NCI-H1048 (cell line): Measurements from ENCODE around the gene RNASEH2B.

Experiments
- DNase-seq: peaks from one replicate; lab custom pipeline; 2025; lab: John Stamatoyannopoulos, UW

The RNASEH2B gene

DNA sequence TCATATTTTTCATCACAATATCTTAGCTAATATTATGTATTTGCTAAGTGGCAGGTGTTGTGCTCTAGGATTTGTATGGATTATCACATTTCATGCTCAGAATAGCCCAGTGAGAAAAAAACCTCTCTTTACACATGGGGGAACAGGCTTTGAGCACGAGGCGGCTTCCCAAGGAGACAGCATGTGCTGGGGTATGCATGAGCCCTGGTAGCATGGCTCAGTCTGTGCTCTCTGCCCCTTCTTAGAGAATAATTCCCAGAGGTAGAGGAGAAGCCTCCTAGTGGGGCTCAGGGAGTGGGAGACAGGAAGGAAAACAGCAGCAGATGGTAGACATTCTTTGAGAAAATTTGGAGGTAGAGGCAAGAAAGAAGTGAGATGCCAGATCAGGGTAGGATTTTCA is 31.6 kb downstream of the RNASEH2B start:
- no peak for DNase-seq

DNA sequence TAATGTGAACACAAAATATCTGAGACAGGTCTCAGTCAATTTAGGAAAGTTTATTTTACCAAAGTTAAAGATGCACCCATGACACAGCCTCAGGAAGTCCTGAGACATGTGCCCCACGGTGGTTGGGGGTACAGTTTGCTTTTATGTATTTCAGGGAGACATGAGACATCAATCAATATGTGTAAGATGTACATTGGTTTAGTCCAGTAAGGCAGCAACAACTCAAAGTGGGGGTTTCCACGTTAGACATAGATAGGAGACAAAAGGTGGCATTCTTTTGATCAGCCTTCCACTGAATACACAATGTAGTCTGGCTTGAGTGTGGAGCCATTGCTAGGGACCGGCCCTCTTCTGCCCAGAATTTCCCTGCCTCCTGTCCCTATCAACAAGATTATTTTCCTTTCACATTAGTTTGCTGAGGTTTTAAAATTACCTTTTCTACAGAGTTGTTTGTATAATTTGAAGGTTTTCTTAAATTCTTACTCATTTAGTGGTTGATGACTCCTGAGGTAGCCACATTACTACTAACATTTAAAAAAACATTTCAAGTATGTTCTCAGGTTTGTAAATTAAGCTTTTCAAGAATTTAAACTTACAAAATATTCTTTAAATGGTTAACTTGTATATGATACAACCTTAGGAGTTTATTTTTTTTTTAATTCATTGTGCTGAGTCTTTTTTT is 33.2 kb downstream of the RNASEH2B start:
- no peak for DNase-seq

DNA sequence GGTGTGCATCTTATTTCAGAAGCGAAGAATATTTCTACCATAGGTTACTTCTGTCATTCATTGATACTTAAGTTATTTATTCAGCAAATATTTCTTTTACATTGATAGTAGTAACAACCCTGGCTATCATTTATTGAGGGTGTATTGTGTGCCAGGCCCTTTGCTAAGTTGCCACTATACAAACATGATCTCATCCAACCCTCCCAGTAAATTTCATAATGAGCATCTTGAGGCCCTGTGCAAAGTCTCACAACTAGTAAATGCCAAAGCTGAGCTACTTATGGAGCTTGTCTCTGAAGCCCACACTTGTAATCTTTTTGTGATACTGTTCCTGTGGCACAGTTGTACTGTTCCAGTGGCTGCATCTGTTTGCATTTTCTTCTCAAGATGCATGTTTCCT is 36.1 kb downstream of the RNASEH2B start:
- DNase-seq: no peak

DNA sequence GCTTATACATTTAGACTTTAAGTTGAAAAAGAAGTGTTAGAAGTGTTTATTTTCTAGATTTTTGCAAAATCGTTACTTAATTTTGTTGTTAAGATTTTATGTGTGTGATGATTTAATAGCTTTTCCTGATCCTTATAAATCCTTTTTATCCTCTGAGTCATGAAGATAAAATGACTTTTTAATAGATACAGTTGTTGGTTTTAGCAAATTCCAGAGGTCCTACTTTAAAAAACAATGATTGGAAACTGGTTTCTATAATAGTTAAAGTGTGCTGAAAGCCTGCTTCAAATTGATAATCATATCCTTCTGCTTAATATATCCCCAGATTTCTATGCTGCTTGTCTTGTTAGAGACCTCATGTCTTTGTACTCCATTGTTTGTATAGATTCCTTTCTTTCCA is 39.0 kb downstream of the RNASEH2B start:
- no peak for DNase-seq

DNA sequence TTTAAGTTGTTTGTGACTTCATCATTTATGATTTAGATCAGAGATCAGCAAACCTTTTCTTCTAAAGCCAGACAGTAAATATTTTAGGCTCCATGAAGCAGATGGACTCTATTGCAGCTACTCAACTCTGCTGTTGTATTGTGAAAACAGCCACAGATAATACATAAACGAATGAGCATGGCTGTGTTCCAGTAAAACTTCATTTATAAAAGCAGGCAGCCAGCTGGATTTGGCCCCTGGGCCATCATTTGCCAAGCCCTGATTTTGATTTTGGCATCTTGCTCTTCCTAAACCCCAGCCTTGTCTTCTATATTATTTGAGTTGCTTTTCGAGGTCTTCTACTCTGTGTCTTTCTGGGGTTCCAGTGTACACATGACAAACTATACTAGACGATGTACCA is 41.3 kb downstream of the RNASEH2B start:
- no peak for DNase-seq

DNA sequence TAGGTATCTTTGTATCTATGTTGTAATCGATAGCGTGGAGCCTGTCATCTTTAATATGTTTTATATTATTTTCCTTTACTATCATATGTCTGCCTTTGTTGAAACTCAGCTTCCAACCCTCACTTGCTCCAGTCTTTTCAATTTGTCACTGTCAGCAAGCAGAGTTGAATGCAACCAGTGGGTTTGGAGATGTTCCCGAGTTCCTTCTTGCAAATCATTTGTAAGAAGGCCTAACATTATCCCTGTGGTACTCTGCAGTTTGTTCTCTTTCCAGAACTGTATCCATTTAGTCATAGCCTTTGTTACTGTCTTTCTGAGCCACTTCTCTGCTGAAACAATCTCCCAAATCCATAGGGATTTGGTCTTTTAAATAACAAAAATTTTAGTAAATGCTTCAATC is 41.8 kb downstream of the RNASEH2B start:
- DNase-seq: no peak

DNA sequence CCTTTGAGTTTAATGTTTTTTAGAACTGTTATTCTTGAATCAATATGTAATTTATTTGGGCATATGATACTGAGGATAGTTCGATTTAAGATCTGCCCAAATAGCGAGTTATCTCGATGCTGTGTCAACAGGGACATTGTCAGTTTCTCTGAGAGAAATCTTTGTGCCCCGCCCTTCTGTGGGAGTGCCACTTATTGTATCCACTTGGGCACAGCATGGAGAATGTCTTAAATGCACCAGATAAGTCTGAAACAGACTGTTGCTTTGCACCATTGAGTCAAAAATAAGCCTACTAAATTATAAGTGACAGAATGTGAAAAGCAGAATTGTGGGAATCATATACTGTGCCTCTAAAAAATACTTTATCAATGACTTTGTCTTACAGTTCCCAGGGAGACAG is 45.6 kb downstream of the RNASEH2B start:
- no peak for DNase-seq

DNA sequence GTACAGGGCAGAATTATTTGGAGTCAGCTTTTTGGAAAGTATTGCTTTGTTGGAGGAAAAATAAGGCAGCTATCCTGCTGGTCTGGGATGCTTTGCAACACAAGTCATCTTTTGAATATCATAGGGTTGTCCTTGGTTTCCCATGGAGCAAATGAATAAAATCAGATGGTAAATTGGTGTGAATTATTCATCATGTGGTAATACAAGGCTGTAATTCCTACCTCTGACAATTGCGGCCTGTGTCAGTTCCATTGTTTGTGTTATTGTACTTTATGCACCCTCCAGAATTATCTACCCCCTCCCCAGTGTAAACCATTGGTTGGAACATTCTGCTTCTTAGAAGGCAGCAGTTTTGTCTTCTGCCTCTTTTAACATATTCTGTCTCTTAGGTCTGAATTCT is 46.2 kb downstream of the RNASEH2B start:
- DNase-seq: no peak

DNA sequence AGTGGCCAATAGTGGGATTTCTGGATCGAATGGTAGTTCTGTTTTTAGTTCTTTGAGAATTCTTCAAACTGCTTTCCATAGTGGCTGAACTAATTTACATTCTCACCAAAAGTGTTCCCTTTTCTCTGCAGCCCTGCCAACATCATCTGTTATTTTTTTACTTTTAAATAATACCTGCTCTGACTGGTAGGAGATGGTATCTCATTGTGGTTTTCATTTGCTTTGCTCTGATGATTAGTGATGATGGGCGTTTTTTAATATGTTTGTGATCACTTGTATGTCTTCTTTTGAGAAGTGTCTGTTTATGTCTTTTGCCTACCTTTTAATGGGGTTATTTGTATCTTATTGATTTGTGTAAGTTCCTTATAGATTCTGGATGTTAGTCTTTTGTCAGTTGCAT is 48.0 kb downstream of the RNASEH2B start:
- DNase-seq: no peak

DNA sequence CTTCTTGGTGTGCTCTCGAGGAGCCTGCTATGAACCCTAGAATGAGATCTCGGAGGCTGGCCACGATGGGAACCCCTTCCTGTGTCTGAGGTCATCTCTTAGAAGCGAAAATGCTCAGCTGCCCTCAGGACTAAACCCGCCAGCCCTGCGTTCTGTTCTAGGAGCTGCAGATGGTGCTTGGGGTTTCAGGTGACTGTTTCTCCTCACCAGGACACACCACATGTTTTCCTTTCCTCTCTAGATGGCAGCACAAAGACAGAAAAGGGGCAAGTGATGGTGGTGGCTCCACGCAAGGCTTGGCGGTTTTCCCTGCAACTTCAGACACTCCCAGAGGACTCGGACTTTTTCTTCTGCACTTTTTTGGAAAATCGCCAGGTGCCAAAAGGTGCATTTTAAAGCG is 60.1 kb downstream of the RNASEH2B start:
- DNase-seq: no peak

DNA sequence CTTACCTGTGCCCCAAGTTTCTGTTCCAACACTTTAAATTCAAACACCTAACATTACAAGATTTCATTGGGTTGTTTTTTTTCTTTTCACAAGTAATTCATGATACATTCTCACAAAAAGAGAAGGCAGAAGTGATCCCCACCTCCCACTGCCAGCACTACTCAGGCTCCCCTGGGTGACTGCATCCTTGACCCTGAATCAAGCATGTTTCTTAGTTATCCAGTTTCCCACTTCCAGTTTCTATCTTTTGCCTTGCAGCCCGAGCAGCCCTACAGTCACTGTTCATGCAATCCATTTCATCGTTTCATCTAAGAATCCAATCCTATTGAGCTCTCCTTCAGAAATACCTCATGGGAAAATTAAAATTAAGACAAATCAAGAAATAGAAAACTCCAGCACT is 61.4 kb downstream of the RNASEH2B start:
- no peak for DNase-seq

DNA sequence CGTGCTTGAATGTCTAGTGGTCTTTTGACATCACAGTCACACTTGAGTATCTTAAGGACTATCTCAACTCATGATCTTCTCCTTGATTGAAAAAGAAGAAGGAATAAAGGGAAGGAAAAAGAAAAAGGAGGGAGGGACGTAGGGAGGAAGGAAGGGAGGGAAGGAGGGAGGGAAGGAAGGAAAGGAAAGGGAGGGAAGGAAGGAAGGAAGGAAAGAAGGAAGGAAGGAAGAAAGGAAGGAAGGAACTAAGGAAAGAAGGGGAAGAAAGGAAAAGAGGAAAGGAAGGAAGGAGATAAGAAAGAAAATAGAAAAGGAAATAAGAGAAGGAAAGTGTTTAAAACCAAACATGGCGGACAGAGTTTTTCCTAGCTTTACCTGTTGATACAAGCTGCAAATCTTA is 64.7 kb downstream of the RNASEH2B start:
- no peak for DNase-seq

DNA sequence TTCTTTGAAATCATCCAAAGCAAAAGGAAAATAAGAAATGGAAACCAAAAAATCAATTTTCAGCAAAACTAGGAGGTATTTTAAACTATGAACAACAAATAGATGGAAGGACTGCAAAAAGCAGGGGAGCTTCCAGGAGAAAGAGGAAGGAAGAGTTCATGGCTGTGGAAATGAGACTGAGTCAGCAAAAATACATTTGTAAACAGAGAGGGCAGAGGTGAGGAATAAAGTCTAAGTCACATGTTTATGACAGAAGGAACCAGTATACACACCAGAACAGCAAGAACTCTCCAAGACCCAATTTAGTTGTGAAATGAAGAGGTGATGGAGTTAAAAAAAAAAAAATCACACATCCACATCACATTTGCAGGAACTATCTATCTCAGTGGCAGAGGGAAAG is 69.6 kb downstream of the RNASEH2B start:
- no peak for DNase-seq

DNA sequence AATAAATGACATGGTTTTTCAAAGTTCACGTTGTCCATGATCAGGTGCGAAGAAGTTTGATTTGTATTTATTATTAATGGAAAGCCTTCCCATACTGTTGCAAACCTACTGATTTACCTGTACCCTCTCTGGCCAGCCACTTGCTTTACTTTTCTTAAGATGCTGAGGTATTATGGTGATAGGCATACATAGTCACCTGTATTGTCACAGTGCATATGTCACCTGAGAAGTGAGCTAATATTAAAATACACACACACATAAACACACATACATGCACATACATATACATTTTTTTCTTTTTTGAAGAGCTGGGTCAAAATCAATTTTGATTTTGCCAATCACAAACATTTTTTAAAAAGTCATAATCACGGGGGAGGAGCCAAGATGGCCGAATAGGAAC is 72.1 kb downstream of the RNASEH2B start:
- DNase-seq: no peak

DNA sequence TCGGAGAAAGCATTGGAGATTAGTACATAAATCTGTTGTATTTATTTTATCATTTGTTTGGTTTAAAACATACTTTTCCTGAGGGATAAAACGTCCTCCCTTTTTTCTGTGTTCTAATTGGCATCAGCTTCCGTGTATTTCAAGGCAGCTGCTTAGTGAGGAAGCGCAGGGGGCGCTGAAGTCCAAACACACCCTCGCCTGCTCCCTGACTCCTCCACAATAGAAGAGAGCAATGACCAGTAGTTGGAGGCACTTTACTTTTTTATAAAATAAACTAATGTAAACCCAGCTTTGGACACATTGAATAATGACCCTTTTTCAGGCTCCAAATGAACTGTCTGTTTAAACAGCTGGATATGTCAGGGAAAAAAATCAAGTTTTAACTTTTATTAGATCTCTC is 79.9 kb downstream of the RNASEH2B start:
- DNase-seq: no peak

DNA sequence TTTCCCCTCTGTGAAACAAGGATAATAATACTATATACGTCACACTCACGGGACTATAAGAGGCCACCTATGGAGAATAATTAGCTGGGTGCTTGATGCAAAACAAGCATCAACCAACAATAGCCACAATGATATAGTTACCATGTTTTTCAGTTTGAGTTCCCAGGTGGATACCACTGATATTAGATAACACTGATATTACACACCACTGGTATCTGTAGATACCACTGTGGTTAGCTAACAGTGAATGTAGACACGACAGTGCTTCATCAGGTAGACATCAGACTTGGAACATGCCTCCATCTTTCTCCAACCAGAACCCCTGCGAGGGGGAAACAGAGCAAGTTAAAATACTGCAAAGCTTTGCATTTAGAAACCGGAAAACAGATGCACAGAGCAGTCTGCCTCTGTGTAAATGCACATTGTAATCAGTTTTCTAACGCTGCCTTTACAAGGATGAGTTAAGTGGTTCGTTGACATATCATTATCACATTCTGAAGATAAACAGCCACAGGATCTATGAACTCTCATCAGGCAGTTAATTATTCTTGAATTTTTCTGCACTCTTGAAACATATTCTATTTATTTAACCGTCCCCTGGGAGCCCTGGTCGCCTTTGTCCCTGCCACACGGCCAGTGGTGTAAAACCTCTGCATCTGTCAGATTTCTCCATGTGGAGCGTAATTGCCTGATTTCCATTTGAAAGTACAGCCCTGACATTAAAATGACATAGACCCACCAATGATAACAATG is 80.7 kb downstream of the RNASEH2B start:
- no peak for DNase-seq

DNA sequence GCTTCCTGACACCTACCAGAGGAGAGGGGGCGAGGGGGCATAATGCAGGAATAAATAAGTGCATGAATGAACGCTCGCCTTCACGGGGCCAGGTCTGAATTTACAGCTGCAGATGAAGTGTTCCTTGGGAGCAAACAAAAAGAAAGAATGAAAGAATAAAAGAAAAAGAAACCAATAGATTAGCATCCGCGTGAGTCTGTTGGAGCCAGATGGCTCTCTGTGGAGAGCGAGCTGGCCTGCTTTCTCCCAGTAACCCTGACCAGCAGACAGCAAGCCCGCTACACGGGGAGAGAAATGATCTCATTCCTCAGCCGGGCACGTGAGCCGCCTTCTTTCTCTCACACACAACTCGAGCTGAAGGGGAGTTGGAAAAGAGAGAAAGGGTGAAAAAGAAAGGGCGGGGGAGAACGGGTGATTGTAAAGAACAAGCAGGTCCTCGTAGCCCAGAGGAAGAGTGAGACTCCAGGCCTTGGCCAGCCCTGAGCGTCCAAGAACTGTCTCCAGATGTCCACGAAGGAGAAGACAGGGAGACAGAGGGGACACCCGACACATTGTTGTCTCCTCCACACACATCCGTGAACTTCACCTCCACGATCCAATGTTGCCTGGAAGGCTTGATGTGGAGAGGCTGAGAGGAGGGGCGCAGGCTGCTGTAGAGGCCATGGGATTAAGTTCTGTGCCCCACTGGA is 81.4 kb downstream of the RNASEH2B start:
- no peak for DNase-seq

DNA sequence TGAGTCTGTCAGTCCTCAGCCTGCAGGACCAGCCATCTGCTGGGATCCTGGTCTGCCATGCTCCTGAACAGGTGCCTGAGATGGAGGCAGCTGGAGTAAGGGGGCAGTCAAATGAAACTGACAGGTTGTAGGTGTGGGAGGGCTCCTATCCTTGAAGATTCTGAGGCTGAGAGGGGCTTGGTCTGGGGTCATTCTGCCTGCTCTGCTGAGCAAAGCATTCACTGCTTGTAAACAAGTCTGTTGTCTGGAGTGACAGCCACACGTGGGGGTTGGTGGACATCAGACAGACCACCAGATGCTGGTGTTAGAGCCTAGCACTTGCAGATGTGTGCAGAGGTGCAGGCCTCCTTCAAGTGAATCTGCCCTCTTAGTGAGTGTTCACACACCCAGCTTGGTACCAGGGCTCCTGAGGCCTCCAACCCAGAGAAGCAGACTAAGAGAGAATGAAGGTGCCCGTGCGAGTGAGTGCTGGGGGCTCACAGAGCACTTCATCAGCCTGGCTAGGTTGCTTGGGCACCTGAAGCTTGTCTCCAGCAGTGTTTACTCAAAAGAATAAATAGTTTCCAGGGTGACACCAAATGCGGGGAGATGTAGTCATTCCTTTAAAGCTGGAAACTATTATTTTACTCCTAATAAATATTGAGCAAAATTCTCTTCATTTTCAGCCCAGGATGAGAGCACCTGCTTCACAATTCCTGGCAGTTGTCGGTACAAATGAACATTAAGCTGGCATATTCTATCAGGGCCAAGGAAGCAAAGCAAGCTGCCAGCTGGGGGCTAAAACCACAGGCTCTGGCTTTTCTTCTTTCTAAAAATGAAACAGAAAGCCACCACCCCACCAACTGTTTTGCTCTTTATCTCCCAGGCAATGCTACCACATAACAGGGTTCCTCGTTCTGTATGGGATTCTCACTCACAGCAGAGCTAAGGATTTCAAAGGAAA is 82.3 kb downstream of the RNASEH2B start:
- no peak for DNase-seq

DNA sequence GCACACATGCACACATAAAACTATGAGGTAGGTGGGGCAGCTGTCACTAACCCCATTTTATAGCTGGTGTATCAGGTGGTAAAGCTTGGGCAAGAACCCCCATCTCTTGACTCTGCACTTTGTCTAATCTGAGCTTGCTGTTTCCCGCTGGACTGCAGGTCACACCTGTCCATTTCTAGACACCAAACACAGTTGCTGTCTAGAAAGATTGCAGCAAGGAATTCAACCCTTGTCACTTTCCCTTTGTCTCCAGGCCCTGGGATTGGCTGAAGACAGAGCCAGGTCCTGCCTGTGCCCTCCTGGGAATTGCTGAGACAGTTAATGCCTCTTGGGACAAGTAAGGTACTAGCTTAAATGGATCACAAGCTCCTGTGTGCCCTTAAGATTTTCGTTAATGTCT is 83.8 kb downstream of the RNASEH2B start:
- DNase-seq: no peak

DNA sequence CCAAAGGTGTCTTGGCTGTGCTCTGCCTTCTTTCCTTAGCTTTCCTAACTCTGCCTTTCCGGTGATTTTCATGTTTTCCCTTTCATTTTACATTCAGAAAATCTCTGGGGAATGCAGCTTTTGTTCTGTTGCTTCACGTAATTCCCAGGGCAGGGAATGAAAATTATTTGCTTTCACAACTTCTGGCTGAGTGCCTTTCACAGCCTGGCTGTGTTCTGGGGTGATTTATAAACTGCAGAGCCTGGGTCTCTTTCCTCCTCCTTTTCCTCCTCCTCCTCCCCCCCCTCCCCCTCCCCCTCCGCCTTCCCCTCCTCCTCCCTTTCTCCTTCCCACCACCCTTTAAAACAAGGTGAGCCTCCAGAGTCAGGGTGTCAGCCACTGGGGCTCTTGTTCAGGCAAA is 84.3 kb downstream of the RNASEH2B start:
- no peak for DNase-seq

DNA sequence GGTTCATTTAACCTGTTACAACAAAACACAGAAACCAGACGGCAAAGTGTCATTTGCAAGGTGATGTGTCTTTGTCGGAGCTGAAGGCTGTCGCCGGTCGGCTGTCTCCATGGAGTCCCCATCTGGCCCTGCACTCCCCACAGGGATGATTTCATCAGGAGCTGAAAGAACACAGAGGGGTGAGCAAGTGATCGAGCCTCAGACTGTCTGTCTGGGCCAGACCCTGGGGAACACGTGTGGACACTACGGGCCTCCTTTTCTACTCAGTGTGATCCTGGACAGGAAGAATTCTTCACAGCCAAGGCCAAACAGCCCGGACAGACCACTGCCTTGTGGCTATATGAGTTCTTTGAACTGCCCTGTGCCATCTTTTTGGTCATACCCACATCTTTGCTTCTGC is 85.1 kb downstream of the RNASEH2B start:
- no peak for DNase-seq

DNA sequence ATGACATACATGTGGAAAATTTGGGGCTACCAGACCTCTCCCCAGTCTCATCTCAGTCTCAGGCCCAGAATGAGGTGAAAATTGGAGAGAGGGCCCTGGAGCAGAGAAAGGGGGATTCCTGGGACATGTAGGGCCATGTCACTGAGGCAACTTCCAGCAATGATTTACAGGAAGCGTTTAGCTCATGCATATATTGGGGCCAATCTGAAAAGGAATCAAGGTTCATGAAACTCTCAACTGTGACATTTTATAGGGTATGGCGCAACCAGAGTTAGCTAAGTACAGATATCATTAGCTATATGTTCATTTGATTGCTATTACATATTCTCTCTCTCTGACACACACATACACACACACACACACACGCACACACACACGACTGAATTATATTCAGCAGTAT is 86.3 kb downstream of the RNASEH2B start:
- no peak for DNase-seq
